BJ (cell line): ENCODE results near the gene NSD2. TPM values are rescaled to one million over a fixed set of nuclear protein-coding genes. Genes with fewer than 3 reads are reported as not detected.

Source experiments
- CTCF ChIA-PET: fragments of 350-600 bp; formaldehyde crosslinking; extraction: SDS; loops from one replicate; lab custom pipeline; 2021; ENCODE audit warnings: antibody characterized with exemption, inconsistent platforms; lab: Yijun Ruan, JAX
- POLR2A ChIA-PET: fragments of 300-600 bp; sonication (Branson Sonifier 250); formaldehyde crosslinking; extraction: SDS; loops from one replicate; lab custom pipeline; 2021; ENCODE audit warnings: antibody characterized with exemption; lab: Charles Lee
- DNase-seq: peaks from one replicate; pipeline ENCODE4 v3.0.0-alpha.2; 2011; ENCODE audit warnings: low read depth
- H3K27me3 ChIP-seq: 2 replicates; pipeline ENCODE4 v1.6.0; 2011; ENCODE audit warnings: low read length; ENCODE audit not compliant: control insufficient read depth, insufficient read depth
- H3K36me3 ChIP-seq: 2 replicates; pipeline ENCODE4 v1.5.1; 2011; ENCODE audit warnings: low read length; ENCODE audit not compliant: control insufficient read depth, insufficient read depth
- H3K4me3 ChIP-seq: 2 replicates; pipeline ENCODE4 v1.5.1; 2011; ENCODE audit warnings: low read depth, mild to moderate bottlenecking, control low read depth, low read length
- CTCF ChIP-seq: IDR thresholded peaks from 2 replicates; pipeline ENCODE4 v1.5.1; 2011; ENCODE audit warnings: low read depth, mild to moderate bottlenecking, control low read depth, inconsistent platforms, low read length, moderate library complexity; ENCODE audit not compliant: insufficient read depth
- polyA plus RNA-seq: library from polyadenylated mRNA; depleted of rRNA; stranded (reverse); fragments of >200 nt; gene quantifications from 2 replicates; pipeline ENCODE4 v1.2.3, GENCODE V29; 2011

The NSD2 gene
- polyA plus RNA-seq, 1 experiment = 22.3 TPM

DNA sequence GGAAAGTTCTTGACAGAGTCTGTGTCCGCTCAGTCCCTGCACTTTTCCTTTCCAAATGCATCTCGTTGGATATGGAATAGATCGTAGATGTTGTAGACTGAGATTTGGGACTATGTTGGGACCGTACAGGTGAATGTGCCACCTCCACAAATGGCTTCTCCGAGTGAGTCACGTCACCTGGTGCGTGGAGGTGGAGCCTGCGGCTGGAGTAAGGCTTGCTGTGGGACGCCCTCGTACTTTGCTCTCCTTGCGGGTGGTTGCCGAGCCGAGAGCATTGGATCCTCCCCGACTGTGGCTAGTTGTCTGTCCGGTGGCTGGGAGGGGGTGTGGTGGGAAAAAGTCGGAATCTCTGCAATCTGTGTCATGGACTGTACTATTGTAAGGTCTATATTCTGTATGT is 77.0 kb downstream of the NSD2 start:
- ChIA-PET CTCF (no interaction called here), POLR2A (no interaction called here)
- Histone ChIP-seq H3K4me3 (no peak overlapping the region), H3K36me3 (peaks cover 9% of the 10 kb centered on the region), H3K27me3 (no peaks in the 10 kb centered on the region)
- DNase-seq = no peak
- no peak for TF ChIP-seq CTCF

DNA sequence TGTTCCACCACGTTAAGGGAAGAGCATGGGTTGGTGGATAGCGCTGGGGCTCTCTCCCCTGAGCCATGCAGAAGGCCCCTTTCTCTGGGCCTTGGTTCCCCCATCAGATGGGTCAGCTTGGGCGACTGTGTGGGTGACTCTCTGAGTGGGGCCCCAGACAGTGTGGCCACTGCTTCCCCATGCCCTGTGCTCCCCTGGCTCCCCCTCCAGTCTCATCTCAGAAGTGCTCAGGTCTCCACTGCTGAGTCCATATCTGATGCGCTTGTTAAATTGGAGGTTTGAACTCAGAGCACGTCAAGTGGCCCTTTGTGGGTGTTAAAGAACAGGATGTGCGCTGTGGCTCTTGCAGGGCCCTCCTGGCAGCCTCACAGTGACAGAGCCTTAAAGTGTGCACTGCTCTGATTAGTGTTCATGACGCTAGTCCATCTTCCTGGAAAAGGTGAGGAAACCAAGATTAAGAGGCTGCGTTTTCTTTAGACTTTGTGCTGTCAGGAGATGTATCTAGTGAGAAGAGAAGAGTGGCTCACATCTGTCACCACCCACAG is 77.8 kb downstream of the NSD2 start:
- H3K27me3 ChIP-seq = no peaks in the 10 kb centered on the region
- ChIA-PET CTCF (no interaction called here), POLR2A (no interaction called here)
- H3K36me3 ChIP-seq = peaks cover 9% of the 10 kb centered on the region
- TF ChIP-seq CTCF = no peak
- no peak for DNase-seq
- H3K4me3 ChIP-seq = no peak overlapping the region

DNA sequence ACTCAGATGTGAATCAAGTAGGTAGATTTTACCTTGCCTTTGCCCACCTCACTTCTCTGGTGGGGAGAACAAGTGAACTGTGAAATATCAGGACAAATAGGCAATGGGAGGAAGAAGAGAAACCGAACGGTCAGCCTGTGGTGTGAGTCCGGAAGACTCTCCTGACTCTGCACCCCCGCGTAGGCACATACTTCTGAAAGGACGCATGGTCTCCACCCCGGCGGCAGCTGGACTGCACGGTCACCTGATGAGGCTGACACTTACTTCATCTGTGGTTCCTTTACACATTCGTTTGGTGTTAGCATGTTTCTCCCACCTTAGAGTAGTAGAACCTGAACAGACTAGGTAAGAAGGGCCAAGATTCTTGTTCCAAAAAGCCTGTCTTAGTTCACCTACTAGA is 79.2 kb downstream of the NSD2 start:
- DNase-seq = no peak
- ChIA-PET CTCF (no interaction called here), POLR2A (no interaction called here)
- peaks cover 12% of the 10 kb centered on the region for H3K36me3 ChIP-seq
- no peaks in the 10 kb centered on the region for H3K27me3 ChIP-seq
- TF ChIP-seq CTCF = no peak
- H3K4me3 ChIP-seq = no peak overlapping the region

DNA sequence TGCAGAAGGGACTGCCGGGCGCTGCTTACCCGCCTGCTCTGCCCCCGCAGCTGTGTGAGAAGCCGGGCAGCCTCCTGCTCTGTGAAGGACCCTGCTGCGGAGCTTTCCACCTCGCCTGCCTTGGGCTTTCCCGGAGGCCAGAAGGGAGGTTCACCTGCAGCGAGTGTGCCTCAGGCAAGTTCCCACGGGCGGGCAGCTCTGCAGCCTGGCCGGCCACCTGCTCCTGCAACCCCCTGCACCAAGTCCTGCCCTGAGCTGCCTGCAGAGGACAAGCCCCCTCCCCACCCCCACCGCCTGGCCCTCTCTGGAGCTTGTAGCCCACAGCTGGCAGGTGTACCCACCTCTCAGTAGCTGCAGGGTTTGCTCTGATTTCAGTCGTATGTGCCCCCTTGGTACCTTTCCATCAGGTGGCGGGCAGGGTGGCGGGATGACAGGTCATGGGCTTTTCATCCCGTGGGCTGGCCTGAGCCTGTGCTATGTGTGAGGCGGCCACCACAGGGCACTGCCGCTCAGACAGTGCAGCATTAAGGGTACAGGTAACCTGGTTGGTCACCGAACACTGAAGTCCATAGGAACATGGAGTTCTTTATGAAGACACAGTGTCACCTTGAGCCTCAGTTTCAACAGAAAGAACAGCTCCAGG is 81.0 kb downstream of the NSD2 start:
- DNase-seq = no peak
- Histone ChIP-seq H3K27me3 (no peaks in the 10 kb centered on the region), H3K4me3 (no peak overlapping the region), H3K36me3 (peaks cover 9% of the 10 kb centered on the region)
- no peak for TF ChIP-seq CTCF
- ChIA-PET POLR2A (no interaction called here), CTCF (no interaction called here)

- H3K36me3 ChIP-seq = peaks cover 8% of the 10 kb centered on the region
- H3K4me3 ChIP-seq = no peak overlapping the region
- no peak for TF ChIP-seq CTCF
- CTCF ChIA-PET = no interaction called here
- H3K27me3 ChIP-seq = no peaks in the 10 kb centered on the region
- no peak for DNase-seq
- POLR2A ChIA-PET = no interaction called here
Measured at GRCh38 chr4:1952719-1953118, 81.5 kb downstream of the NSD2 start.
